ENCODE measurements around the gene BICC1.

BICC1 gene

GRCh38 chr10:58821752-58822056 is 309.0 kb downstream of the BICC1 start:
- no peak overlapping the region for H3K4me3 ChIP-seq (ENCODE audit: low read length)
- no peak for DNase-seq (ENCODE audit: low read depth, low spot score)

GRCh38 chr10:58823983-58824382 is 311.3 kb downstream of the BICC1 start:
- no peak overlapping the region for H3K4me3 ChIP-seq (ENCODE audit: low read length)
- DNase-seq (ENCODE audit: low read depth, low spot score): no peak

DNA sequence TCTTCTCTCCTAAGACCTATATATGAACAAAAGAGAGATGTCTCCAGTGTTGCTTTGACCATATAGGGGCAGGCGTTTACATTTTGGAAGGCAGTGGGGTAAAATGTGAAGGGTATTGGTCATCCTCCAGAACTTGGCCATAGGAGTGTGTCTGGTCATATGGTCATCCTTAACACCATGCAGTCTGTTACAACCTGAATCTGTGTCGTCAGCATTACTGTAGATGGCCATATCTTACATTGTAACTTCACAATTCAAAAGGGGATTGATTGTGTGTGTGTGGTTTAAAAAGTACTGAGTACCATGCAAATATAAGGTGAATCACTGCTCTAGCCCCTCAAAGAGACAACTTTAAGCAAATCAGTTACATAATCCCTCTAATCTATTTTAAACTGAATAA is 311.7 kb downstream of the BICC1 start:
- no peak overlapping the region for H3K4me3 ChIP-seq (ENCODE audit: low read length)

GRCh38 chr10:58826694-58827093 is 314.0 kb downstream of the BICC1 start:
- H3K4me3 ChIP-seq (ENCODE audit: low read length): no peak overlapping the region
- DNase-seq (ENCODE audit: low read depth, low spot score): no peak

More for the DNA sequence above, 311.7 kb downstream of the BICC1 start:
- no peak for DNase-seq (ENCODE audit: low read depth, low spot score)

- no peak overlapping the region for H3K4me3 ChIP-seq (ENCODE audit: low read length)
- no peak for DNase-seq (ENCODE audit: low read depth, low spot score)
These were observed 314.7 kb downstream of the BICC1 start for GRCh38 chr10:58827381-58827780.

GRCh38 chr10:58829839-58830238 is 317.2 kb downstream of the BICC1 start:
- H3K4me3 ChIP-seq (ENCODE audit: low read length): no peak overlapping the region
- no peak for DNase-seq (ENCODE audit: low read depth, low spot score)

DNA sequence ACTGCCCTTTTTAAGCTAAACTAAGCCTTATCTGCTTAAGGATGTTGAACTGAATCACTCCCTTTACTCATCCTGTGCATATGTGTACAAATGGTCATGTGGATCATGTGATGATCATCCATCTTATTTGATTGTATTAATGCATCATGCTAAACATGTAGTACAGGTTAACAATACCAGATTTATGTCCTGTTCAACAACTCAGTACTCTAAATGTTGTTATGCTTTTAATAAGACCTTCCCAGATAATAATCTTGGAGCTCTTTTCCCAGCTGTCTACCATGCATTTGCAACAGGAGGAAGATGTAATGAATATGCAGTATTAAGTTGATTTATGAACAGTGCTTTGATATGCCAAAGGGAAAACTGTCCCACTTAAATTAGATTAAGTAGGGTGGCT is 318.0 kb downstream of the BICC1 start:
- DNase-seq (ENCODE audit: low read depth, low spot score): no peak
- no peak overlapping the region for H3K4me3 ChIP-seq (ENCODE audit: low read length)

GRCh38 chr10:58833771-58834561 is 321.3 kb downstream of the BICC1 start:
- H3K4me3 ChIP-seq (ENCODE audit: low read length): no peak overlapping the region
- DNase-seq (ENCODE audit: low read depth, low spot score): no peak

DNA sequence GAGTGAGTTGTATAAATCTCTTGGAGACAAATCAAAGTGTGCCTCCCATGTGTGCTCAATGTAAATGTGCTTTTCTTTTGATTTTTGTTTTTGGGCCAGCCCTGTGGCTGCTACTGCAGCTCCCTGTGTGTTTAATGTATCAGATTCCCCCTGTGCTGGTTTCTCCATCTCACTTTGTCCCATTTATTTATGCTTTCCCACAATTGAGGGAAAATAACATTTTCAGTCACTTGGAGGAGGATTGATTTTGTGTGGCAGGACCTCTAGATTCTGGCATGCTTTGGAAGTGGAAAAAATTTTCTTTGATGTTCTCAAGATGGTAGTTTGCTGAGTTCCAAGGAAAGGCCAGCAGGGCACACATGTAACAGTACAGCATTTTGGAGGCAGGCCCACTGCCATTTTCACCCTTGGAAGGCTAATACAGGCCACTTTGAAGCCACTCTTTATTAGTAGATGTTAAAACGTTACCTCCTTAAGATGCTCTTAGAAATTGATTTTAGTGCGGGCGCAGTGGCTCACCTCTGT is 323.6 kb downstream of the BICC1 start:
- no peak for DNase-seq (ENCODE audit: low read depth, low spot score)
- no peak overlapping the region for H3K4me3 ChIP-seq (ENCODE audit: low read length)

DNA sequence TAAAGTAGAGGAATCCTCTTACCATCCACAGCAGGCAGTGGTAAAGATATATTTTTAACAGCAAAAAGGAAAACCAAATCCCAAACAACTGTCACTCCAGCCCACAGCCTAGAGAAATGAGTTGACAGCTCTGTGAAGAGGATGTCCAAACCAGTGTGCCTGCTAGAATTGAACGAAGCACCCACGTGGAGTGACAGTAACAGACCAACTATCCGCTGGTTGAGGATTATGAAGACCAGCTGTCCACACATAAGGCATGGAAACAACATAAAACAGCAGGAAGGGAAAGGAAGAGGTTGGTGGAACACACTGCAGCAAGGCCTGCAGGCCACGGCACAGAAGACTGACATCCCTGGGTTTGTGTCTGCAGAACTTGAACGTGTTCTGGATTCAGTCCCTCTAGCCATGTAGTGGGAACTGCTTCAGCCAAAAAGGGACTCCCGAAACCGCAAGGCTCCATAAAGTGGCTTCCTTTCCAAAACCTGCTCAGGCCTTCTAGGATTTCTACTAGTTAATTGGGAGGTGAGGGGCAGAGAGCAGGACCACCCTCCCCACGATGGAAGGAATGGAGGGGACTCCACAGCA is 324.4 kb downstream of the BICC1 start:
- no peak for DNase-seq (ENCODE audit: low read depth, low spot score)
- no peak overlapping the region for H3K4me3 ChIP-seq (ENCODE audit: low read length)

DNA sequence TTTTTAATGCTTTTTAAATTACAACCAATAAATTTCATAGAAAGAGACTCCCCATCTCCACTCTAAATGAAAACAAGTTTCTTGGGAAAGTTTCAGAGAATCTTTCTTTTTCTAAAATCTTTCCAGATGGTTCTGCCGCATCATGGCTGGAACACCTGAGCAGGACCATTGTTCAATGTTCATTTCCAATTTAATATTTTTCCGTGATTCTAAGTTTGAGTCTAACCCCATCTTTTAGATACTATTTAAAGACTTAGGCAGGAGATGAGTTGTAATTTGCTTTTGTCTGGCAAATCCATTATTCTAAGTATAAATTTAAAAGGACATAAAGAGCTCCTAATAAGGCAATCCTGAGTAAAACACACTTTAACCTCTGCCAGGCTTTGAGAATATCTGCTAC is 325.2 kb downstream of the BICC1 start:
- no peak for DNase-seq (ENCODE audit: low read depth, low spot score)
- H3K4me3 ChIP-seq (ENCODE audit: low read length): no peak overlapping the region

DNA sequence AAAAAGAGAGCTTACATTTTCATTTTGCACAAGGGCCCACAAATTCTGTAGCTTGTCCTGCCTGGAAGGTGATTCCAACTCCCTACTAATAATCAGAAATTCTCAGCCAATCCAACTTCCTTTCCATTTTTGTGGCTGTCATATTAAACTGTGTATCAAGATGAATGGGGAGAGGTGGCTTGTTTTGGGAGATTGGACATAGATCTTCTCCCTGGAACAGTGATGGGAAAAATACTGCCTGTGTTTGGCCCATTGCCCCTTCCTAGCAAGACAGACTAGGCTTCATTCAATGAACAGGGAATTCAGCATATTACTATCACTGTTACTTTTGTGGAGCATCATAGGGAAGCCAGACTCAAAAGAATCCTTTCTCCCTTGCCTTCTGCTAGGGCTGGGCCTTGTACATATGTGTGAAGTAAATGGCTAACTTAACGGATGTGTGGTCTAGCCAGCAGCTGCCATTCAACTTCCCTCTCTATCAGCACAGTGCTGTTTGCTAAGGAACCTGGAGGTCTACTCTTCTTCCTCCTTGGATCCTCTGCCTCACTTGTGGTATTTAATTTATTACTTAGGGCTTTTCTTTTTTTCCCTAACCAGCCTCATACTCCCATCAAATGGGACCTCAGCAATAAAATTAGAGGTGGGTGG is 326.0 kb downstream of the BICC1 start:
- no peak overlapping the region for H3K4me3 ChIP-seq (ENCODE audit: low read length)

DNA sequence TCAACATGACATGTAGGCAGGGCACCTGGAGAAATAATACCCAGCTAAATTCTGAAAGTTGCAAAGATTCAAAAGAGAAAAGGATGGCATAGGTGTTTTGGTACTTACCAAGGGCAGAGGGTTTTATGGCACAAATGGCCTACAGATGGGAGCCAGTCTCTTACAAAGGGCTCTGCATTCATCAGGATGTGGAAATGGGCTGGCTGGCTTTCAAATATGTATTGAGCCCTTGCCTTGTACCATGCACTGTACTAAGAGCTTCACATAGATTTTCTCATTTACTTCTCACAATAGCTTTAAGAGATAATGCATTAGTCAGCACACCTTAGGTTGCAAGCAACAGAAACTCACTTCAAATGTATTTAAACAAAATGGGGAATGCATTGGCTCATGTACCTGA is 327.1 kb downstream of the BICC1 start:
- H3K4me3 ChIP-seq (ENCODE audit: low read length): no peak overlapping the region
- no peak for DNase-seq (ENCODE audit: low read depth, low spot score)

More for the DNA sequence above, 326.0 kb downstream of the BICC1 start:
- no peak for DNase-seq (ENCODE audit: low read depth, low spot score)

- DNase-seq (ENCODE audit: low read depth, low spot score): no peak
These were observed 328.3 kb downstream of the BICC1 start for GRCh38 chr10:58840840-58841435.

DNA sequence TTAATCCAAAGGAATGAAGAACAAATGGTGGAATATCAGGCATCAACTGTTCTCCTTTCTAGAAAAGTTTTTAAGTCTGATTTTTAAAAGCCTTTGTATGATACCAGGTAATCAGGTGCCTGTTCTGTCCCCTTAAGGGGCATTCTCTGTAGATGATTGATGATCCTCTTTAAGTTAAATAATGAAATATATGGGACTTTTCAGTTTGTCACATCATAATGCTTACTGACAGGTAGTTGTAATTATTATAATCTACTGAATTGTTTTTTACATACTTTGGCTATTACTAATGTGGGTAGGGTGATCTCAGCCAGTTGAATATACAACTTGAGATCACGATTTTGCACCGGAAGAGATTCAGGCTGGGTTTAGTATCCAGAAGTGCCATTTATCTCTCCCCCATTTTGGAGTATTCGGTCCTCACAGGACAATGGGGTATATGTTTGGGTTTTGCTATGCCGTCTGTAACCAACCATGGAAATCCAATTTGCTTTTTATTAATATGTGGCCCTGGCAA is 330.2 kb downstream of the BICC1 start:
- no peak overlapping the region for H3K4me3 ChIP-seq (ENCODE audit: low read length)
- DNase-seq (ENCODE audit: low read depth, low spot score): no peak

More at GRCh38 chr10:58840840-58841435, 328.3 kb downstream of the BICC1 start:
- H3K4me3 ChIP-seq (ENCODE audit: low read length): no peak overlapping the region

DNA sequence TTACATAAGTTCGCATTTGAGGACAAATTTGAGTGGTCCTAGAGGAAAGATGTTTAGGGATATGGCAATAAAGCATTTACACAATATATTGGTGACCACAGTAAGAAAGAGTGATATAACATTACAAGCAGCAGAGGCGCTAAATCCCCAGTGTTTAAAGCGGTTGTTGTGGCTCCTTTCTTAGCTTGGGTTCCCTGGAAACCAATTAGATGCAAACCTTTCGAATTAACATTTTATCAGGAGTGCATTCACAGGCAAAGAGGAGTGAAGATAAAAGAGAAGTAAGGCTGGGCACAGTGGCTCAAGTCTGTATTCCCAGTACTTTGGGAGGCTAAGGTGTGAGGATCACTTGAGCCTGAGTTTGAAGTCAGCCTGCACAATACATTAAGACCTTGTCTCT is 331.1 kb downstream of the BICC1 start:
- DNase-seq (ENCODE audit: low read depth, low spot score): no peak

GRCh38 chr10:58844680-58845079 is 332.0 kb downstream of the BICC1 start:
- no peak for DNase-seq (ENCODE audit: low read depth, low spot score)
- H3K4me3 ChIP-seq (ENCODE audit: low read length): no peak overlapping the region

More for the DNA sequence above, 331.1 kb downstream of the BICC1 start:
- no peak overlapping the region for H3K4me3 ChIP-seq (ENCODE audit: low read length)

- H3K4me3 ChIP-seq (ENCODE audit: low read length): no peak overlapping the region
- DNase-seq (ENCODE audit: low read depth, low spot score): no peak
These were observed 334.2 kb downstream of the BICC1 start for GRCh38 chr10:58846856-58847255.

DNA sequence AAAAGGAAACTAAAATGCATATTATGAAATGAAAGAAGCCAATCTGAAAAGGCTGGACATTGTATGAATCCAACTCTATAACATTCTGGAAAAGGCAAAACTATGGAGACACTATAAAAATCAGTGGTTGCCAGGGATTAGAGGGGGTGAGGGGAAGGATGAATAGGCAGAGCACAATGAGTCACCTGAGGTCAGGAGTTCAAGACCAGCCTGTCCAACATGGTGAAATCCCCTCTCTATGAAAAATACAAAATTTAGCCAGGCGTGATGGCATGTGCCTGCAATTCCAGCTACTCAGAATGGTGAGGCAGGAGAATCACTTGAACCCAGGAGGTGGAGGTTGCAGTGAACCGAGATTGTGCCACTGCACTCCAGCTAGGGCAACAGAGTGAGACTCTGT is 338.9 kb downstream of the BICC1 start:
- no peak overlapping the region for H3K4me3 ChIP-seq (ENCODE audit: low read length)
- no peak for DNase-seq (ENCODE audit: low read depth, low spot score)

DNA sequence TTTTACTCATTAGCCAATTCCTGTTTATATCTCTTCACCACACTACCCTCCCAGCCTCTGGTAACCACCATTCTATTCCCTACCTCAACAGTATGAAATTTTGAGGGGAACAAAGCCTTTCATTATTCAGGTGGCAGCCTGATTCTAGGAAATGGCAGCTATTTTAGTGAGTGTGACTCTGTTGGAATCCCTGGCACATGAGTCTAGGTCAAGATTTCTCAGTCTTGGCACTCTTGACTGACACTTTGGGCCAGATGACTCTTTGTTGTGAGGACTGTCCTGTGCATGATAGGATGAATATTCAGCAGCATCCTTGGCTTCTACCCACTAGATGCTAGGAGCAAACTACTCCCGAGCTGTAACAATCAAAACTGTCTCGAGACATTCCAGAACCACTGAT is 341.0 kb downstream of the BICC1 start:
- DNase-seq (ENCODE audit: low read depth, low spot score): no peak

More for the DNA sequence above, 341.0 kb downstream of the BICC1 start:
- no peak overlapping the region for H3K4me3 ChIP-seq (ENCODE audit: low read length)

All from Jurkat, Clone E6-1 (cell line).